Measurements from ENCODE around the gene TTC7B.
A peak's percentile ranks its signal among the peaks of the same experiment; 100 is the strongest.

Gene TTC7B

DNA sequence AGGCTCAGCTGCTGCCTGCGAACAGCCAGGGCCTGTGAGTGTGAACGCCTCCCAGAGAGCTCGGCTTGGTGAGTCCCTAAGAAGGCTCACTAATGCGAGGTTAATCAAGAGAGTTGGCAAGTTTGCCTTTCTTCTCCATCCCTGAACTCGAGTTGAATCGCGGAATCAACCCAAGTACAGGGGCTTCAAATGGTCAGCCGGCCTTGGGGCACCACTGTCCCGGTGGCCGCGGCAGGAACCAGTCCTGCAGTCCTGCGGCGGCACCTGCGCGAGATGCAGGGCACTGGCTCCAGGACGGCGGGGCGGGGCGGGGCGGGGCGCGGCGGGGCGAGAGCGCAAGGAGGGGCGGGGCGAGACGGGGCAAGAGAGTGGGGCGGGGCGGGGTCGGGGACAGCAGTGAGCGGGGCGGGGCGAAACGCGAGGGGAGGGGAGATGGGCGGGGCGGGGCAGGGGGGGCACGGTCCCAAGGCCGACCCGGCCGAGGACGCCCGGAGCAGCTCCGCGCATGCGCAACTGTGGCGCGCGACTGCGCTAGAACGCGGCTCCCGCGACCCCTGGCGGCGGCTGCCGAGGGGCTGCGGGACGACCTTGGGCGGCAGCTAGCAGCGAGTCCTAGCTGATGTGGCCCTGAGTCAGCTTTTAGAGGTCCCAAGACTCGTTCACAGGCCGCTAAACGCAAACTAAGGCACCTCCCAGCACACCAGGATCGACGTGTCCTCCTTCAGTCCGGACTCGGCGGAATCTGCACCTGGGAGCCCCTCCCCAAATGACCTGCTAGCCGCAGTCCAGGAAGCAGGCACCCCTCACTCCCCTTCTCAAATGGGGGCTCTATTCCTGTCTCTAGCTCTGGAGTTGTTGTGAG lies 58.0 kb downstream of the TTC7B start:
- ATAC-seq (ENCODE audit: insufficient read depth, low read depth): peak; percentile 95
- peak overlapping the region; percentile 71 for H3K27ac ChIP-seq (ENCODE audit: low read length)

DNA sequence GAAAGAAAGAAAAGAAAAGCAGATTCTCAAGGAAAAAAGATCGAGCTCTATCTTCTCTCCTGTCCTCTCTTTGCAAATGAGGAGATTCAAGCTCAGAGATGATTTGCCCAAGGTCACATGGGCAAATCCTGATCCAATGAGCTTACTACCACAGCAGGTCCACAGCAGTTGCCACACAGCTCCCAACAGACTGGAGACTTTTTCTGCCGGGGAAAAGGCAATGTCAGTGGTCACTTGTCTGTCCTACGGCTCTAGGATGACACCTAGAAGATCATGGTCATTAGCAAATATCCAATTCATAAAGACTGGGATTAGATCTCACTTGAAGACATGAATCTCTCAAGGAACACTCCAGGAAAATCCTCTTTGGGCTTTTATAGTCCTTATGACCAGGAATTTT lies 58.8 kb downstream of the TTC7B start:
- Histone ChIP-seq H3K27ac (ENCODE audit: low read length) (no peak overlapping the region), H3K4me3 (ENCODE audit: low read depth in 1 of 2, low read length in 2 of 2) (no peak overlapping the region), H3K4me1 (ENCODE audit: insufficient read depth, low read length) (peaks cover 18% of the 10 kb centered on the region), H3K79me2 (ENCODE audit: insufficient read depth, low read length) (no peaks in the 10 kb centered on the region), H3K36me3 (ENCODE audit: insufficient read depth, low read length) (no peaks in the 10 kb centered on the region), H3K9me3 (ENCODE audit: insufficient read depth, low read length, severe bottlenecking) (peaks cover under 1% of the 10 kb centered on the region), H3K4me2 (ENCODE audit: insufficient read depth, low read length) (peak overlapping the region; percentile 67), H4K20me1 (ENCODE audit: insufficient read depth, low read length) (no peaks in the 10 kb centered on the region), H3K9ac (ENCODE audit: low read depth, low read length) (no peak overlapping the region; the same call in 1 of the 2 replicates), H3K27me3 (ENCODE audit: insufficient read depth, low read length, poor library complexity) (no peaks in the 10 kb centered on the region), H2AFZ (ENCODE audit: low read depth, low read length) (no peak overlapping the region)
- TF ChIP-seq EZH2 (IDR thresholded peaks at IDR 0.05; ENCODE audit: borderline replicate concordance, low read depth, low read length, severe bottlenecking): no peak
- TF ChIP-seq, protein P1, sequence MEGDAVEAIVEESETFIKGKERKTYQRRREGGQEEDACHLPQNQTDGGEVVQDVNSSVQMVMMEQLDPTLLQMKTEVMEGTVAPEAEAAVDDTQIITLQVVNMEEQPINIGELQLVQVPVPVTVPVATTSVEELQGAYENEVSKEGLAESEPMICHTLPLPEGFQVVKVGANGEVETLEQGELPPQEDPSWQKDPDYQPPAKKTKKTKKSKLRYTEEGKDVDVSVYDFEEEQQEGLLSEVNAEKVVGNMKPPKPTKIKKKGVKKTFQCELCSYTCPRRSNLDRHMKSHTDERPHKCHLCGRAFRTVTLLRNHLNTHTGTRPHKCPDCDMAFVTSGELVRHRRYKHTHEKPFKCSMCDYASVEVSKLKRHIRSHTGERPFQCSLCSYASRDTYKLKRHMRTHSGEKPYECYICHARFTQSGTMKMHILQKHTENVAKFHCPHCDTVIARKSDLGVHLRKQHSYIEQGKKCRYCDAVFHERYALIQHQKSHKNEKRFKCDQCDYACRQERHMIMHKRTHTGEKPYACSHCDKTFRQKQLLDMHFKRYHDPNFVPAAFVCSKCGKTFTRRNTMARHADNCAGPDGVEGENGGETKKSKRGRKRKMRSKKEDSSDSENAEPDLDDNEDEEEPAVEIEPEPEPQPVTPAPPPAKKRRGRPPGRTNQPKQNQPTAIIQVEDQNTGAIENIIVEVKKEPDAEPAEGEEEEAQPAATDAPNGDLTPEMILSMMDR (IDR thresholded peaks at IDR 0.05; ENCODE audit: borderline replicate concordance, extremely low read depth, low read length, poor library complexity, severe bottlenecking): no peak
- no peak for DNase-seq
- no peak for ATAC-seq (ENCODE audit: insufficient read depth, low read depth)

More for the DNA sequence above, 58.0 kb downstream of the TTC7B start:
- H3K9me3 ChIP-seq (ENCODE audit: insufficient read depth, low read length, severe bottlenecking): peaks cover 7% of the 10 kb centered on the region
- peak overlapping the region; percentile 70 for H3K9ac ChIP-seq (ENCODE audit: low read depth, low read length)
- no peak for TF ChIP-seq EZH2 (IDR thresholded peaks at IDR 0.05; ENCODE audit: borderline replicate concordance, low read depth, low read length, severe bottlenecking)
- TF ChIP-seq, protein P1 (IDR thresholded peaks at IDR 0.05; ENCODE audit: borderline replicate concordance, extremely low read depth, low read length, poor library complexity, severe bottlenecking): peak; percentile 88
- H3K4me3 ChIP-seq (ENCODE audit: low read depth in 1 of 2, low read length in 2 of 2): peak overlapping the region; percentile 29 to 62; a peak in 3 of 4 replicates
- H2AFZ ChIP-seq (ENCODE audit: low read depth, low read length): peak overlapping the region; percentile 98
- peak overlapping the region; percentile 88 for H3K4me2 ChIP-seq (ENCODE audit: insufficient read depth, low read length)
- H3K27me3 ChIP-seq (ENCODE audit: insufficient read depth, low read length, poor library complexity): no peaks in the 10 kb centered on the region
- DNase-seq: peak; percentile 93
- H4K20me1 ChIP-seq (ENCODE audit: insufficient read depth, low read length): no peaks in the 10 kb centered on the region
- peaks cover 18% of the 10 kb centered on the region for H3K4me1 ChIP-seq (ENCODE audit: insufficient read depth, low read length)
- H3K36me3 ChIP-seq (ENCODE audit: insufficient read depth, low read length): no peaks in the 10 kb centered on the region
- no peaks in the 10 kb centered on the region for H3K79me2 ChIP-seq (ENCODE audit: insufficient read depth, low read length)

DNA sequence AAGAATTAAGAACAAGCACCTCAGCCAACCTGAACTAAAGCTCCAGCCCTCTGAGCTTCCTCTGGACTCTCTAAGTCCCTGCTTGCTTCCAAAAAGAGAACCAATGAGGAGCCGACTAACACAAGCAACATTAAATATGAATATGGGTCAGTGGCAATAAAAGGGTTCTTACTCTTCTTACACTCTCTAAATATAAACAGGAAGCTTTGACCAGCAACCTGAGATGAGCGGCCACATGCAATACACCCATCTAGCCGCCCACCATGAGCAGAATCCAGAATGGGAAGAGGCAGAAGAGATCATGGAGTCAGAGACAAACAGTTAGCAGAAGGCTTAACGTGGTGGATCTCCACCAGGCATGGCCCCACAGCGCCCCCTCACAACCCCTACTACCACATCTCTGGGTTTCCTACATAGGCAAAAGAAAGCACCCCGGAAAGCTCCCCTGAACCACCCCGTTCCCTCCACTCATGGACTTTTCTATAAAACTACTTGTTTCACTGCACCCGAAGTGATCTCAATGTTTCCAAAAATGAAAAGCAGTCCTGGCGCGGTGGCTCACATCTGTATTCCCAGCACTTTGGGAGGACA lies 59.4 kb downstream of the TTC7B start:
- no peak overlapping the region for H3K4me2 ChIP-seq (ENCODE audit: insufficient read depth, low read length)
- TF ChIP-seq, protein P1 (IDR thresholded peaks at IDR 0.05; ENCODE audit: borderline replicate concordance, extremely low read depth, low read length, poor library complexity, severe bottlenecking): peak; percentile 21
- no peak for TF ChIP-seq EZH2 (IDR thresholded peaks at IDR 0.05; ENCODE audit: borderline replicate concordance, low read depth, low read length, severe bottlenecking)

More for the DNA sequence above, 59.4 kb downstream of the TTC7B start:
- no peaks in the 10 kb centered on the region for H4K20me1 ChIP-seq (ENCODE audit: insufficient read depth, low read length)
- H3K9me3 ChIP-seq (ENCODE audit: insufficient read depth, low read length, severe bottlenecking): no peaks in the 10 kb centered on the region
- no peaks in the 10 kb centered on the region for H3K27me3 ChIP-seq (ENCODE audit: insufficient read depth, low read length, poor library complexity)
- H3K36me3 ChIP-seq (ENCODE audit: insufficient read depth, low read length): no peaks in the 10 kb centered on the region
- no peak overlapping the region for H3K4me3 ChIP-seq (ENCODE audit: low read depth in 1 of 2, low read length in 2 of 2)
- H3K27ac ChIP-seq (ENCODE audit: low read length): no peak overlapping the region
- no peaks in the 10 kb centered on the region for H3K79me2 ChIP-seq (ENCODE audit: insufficient read depth, low read length)
- no peak overlapping the region for H3K9ac ChIP-seq (ENCODE audit: low read depth, low read length)
- DNase-seq (no peak), ATAC-seq (ENCODE audit: insufficient read depth, low read depth) (no peak)
- no peak overlapping the region for H2AFZ ChIP-seq (ENCODE audit: low read depth, low read length)
- H3K4me1 ChIP-seq (ENCODE audit: insufficient read depth, low read length): peaks cover 18% of the 10 kb centered on the region
